ENCODE measurements around the gene AHSG.
A peak's percentile ranks its signal among the peaks of the same experiment; 100 is the strongest.

The AHSG gene

DNA sequence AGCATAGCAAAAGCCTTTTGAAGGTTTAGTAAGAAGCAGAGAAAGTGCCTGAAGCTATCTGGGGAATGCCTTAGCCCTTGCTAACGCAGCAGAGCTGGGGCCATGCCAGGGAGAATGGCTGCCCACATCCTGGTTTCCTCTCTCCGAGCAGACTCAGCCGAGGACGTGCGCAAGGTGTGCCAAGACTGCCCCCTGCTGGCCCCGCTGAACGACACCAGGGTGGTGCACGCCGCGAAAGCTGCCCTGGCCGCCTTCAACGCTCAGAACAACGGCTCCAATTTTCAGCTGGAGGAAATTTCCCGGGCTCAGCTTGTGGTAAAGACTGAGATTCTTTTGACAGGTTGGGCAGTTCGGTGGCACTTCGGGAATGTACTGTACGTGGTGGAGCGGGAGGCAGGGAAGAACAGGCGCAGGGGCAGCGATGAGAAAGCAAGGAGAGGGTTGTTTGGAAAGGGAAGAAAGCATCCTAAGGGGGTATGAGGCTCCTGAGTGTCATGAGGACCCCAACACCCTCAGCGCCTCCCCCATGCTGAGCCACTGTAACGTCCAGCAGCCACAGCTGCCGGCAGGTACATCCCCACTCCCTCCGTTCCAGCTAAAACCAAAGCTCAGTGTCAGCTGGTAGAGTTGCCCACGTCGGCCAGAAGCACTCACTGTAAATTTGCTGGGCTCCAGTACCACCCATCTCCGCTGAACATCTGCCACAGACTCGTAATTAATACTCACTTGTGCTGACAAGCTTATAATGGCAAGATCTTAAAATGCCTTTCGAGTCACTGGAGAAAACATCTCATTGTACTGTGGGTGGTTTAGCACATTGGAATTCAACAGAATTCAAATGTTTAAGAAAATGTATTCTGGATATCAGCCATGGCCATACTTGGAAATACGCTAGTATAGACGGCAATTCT, 4.4 kb downstream of the AHSG start:
- Histone ChIP-seq H3K27ac (ENCODE audit: low read depth, low read length) (no peak overlapping the region), H3K27me3 (ENCODE audit: control insufficient read depth in 1 of 2, insufficient read depth in 2 of 2, low read length in 2 of 2) (peaks cover 18 to 22% of the 10 kb centered on the region in 2 donors), H3K9ac (ENCODE audit: low read depth in 1 of 2, low read length in 2 of 2) (peak overlapping the region in 1 of 2 donors; percentile 25), H3K36me3 (ENCODE audit: control insufficient read depth in 1 of 2, insufficient read depth in 2 of 2, low read length in 2 of 2) (no peaks in the 10 kb centered on the region), H3K4me1 (ENCODE audit: control insufficient read depth in 1 of 2, insufficient read depth in 2 of 2, low read length in 2 of 2) (peaks cover 3 to 10% of the 10 kb centered on the region in 2 donors), H3K9me3 (ENCODE audit: control insufficient read depth in 1 of 2, low read length in 2 of 2) (no peaks in the 10 kb centered on the region), H3K4me3 (ENCODE audit: low read depth in 1 of 2, low read length in 2 of 2) (peak overlapping the region; percentile 17 to 30)

DNA sequence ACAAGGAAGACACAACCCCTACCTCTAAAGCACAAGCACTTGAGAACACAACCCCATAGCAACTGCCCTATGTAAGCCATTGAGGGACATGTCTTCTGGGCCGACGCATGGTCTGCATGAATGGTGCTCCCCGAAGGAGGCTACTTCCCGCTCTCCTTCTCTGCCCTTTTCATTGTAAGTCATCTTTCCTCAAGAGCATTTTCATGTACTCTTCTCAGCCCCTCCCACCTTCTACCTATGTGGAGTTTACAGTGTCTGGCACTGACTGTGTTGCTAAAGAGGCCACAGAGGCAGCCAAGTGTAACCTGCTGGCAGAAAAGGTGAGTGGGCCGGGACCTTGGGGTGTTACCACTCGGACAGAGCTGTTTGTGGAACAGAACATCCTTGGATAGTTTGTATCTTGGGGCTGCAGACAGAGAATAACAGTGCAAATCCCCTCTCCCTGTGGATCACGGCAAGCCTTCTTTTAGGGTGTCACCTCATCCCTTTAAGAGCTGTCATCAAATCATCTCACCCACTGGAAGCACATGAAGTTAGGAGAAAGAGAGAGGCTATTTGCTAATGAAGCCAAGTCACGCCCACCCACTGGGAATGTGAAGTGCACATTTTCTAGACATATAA, 5.6 kb downstream of the AHSG start:
- H3K9me3 ChIP-seq (ENCODE audit: control insufficient read depth in 1 of 2, low read length in 2 of 2): no peaks in the 10 kb centered on the region

DNA sequence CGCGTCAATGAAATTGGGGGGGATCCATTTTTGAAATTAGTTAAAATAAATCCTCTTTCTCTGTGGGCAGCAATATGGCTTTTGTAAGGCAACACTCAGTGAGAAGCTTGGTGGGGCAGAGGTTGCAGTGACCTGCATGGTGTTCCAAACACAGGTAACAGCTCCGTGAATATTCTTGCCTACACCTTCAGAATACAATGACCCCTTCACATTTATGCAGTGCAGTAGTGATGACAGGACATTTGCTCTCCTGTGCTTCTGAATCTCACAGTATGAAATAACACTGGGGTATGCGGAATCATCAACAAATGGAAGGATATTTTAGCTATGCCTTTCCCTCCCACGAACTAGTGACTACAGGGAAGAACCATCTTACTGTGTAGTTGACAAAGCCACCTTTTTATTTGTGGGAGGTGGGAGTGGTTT, 6.9 kb downstream of the AHSG start:
- no peaks in the 10 kb centered on the region for H3K9me3 ChIP-seq (ENCODE audit: control insufficient read depth in 1 of 2, low read length in 2 of 2)
- peaks cover 3 to 10% of the 10 kb centered on the region in 2 donors for H3K4me1 ChIP-seq (ENCODE audit: control insufficient read depth in 1 of 2, insufficient read depth in 2 of 2, low read length in 2 of 2)
- H3K27ac ChIP-seq (ENCODE audit: low read depth, low read length): no peak overlapping the region
- no peak overlapping the region for H3K9ac ChIP-seq (ENCODE audit: low read depth in 1 of 2, low read length in 2 of 2)
- H3K27me3 ChIP-seq (ENCODE audit: control insufficient read depth in 1 of 2, insufficient read depth in 2 of 2, low read length in 2 of 2): peaks cover 10 to 15% of the 10 kb centered on the region in 2 donors
- no peaks in the 10 kb centered on the region for H3K36me3 ChIP-seq (ENCODE audit: control insufficient read depth in 1 of 2, insufficient read depth in 2 of 2, low read length in 2 of 2)
- no peak overlapping the region for H3K4me3 ChIP-seq (ENCODE audit: low read depth in 1 of 2, low read length in 2 of 2)

More for the DNA sequence above, 5.6 kb downstream of the AHSG start:
- Histone ChIP-seq H3K27ac (ENCODE audit: low read depth, low read length) (no peak overlapping the region), H3K27me3 (ENCODE audit: control insufficient read depth in 1 of 2, insufficient read depth in 2 of 2, low read length in 2 of 2) (peaks cover 19 to 21% of the 10 kb centered on the region in 2 donors), H3K4me3 (ENCODE audit: low read depth in 1 of 2, low read length in 2 of 2) (no peak overlapping the region), H3K9ac (ENCODE audit: low read depth in 1 of 2, low read length in 2 of 2) (no peak overlapping the region), H3K4me1 (ENCODE audit: control insufficient read depth in 1 of 2, insufficient read depth in 2 of 2, low read length in 2 of 2) (peaks cover 3 to 10% of the 10 kb centered on the region in 2 donors), H3K36me3 (ENCODE audit: control insufficient read depth in 1 of 2, insufficient read depth in 2 of 2, low read length in 2 of 2) (no peaks in the 10 kb centered on the region)

DNA sequence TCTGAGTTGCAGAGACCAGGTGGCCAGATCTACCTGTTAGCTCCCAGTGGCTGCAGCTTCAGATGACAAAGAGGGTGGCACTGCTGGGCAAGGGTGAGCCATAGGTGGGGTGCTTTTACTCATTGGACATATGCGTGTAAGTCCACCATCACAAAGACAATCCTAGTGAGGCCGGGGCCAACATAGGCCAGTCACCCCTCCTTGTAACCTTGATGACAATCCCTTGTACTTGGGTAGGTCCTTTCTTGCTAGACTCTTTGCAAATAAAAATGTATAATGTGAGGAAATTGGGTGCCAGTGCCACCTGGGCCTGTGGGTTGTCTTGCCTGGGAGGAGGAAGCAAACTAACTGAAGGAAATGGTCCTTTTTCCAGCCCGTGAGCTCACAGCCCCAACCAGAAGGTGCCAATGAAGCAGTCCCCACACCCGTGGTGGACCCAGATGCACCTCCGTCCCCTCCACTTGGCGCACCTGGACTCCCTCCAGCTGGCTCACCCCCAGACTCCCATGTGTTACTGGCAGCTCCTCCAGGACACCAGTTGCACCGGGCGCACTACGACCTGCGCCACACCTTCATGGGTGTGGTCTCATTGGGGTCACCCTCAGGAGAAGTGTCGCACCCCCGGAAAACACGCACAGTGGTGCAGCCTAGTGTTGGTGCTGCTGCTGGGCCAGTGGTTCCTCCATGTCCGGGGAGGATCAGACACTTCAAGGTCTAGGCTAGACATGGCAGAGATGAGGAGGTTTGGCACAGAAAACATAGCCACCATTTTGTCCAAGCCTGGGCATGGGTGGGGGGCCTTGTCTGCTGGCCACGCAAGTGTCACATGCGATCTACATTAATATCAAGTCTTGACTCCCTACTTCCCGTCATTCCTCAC, 7.6 kb downstream of the AHSG start:
- Histone ChIP-seq H3K27me3 (ENCODE audit: control insufficient read depth in 1 of 2, insufficient read depth in 2 of 2, low read length in 2 of 2) (peaks cover 10 to 15% of the 10 kb centered on the region in 2 donors), H3K27ac (ENCODE audit: low read depth, low read length) (no peak overlapping the region)

DNA sequence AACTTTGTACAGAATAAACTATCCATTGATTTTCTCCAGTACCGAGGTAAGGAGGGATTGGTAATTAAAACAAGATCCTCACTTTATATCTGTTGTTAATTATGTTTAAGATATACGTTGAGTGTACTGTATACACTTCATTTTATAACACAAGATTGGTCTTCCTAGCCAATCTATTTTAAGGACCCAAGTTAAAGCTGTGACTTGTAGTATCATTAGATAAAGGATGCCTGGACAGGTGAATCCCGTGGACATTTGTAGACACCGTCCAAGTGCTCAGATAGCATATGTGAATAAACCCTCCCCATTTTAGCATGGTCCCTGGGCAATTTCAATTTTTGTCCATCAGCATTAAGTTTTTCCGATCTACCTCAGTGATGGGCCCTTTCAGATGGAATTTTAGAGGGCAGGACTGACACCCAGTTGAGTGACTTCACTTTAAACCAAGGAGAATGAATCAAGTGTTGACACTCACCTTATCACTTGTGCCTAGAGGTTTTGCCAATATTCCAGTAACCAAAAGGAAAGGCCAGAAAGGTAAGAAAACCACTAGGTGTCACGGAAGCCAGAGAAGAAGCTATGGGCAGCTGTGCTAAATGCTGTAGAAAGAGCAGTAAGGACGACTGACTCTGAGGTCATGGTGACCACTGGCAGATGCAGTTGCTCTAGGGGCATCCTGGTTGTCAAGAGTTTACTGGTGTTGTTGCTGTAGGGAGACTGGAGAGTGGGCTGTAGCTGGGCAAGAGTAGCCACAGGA, 9.2 kb downstream of the AHSG start:
- H3K27ac ChIP-seq (ENCODE audit: low read depth, low read length): no peak overlapping the region
- H3K36me3 ChIP-seq (ENCODE audit: control insufficient read depth in 1 of 2, insufficient read depth in 2 of 2, low read length in 2 of 2): no peaks in the 10 kb centered on the region
- no peak overlapping the region for H3K9ac ChIP-seq (ENCODE audit: low read depth in 1 of 2, low read length in 2 of 2)
- peaks cover 15 to 17% of the 10 kb centered on the region in 2 donors for H3K27me3 ChIP-seq (ENCODE audit: control insufficient read depth in 1 of 2, insufficient read depth in 2 of 2, low read length in 2 of 2)
- peaks cover 3 to 5% of the 10 kb centered on the region in 2 donors for H3K4me1 ChIP-seq (ENCODE audit: control insufficient read depth in 1 of 2, insufficient read depth in 2 of 2, low read length in 2 of 2)
- H3K9me3 ChIP-seq (ENCODE audit: control insufficient read depth in 1 of 2, low read length in 2 of 2): no peaks in the 10 kb centered on the region
- H3K4me3 ChIP-seq (ENCODE audit: low read depth in 1 of 2, low read length in 2 of 2): no peak overlapping the region

More for the DNA sequence above, 7.6 kb downstream of the AHSG start:
- Histone ChIP-seq H3K4me1 (ENCODE audit: control insufficient read depth in 1 of 2, insufficient read depth in 2 of 2, low read length in 2 of 2) (peaks cover 3 to 10% of the 10 kb centered on the region in 2 donors), H3K36me3 (ENCODE audit: control insufficient read depth in 1 of 2, insufficient read depth in 2 of 2, low read length in 2 of 2) (no peaks in the 10 kb centered on the region), H3K4me3 (ENCODE audit: low read depth in 1 of 2, low read length in 2 of 2) (no peak overlapping the region), H3K9me3 (ENCODE audit: control insufficient read depth in 1 of 2, low read length in 2 of 2) (no peaks in the 10 kb centered on the region), H3K9ac (ENCODE audit: low read depth in 1 of 2, low read length in 2 of 2) (no peak overlapping the region)

DNA sequence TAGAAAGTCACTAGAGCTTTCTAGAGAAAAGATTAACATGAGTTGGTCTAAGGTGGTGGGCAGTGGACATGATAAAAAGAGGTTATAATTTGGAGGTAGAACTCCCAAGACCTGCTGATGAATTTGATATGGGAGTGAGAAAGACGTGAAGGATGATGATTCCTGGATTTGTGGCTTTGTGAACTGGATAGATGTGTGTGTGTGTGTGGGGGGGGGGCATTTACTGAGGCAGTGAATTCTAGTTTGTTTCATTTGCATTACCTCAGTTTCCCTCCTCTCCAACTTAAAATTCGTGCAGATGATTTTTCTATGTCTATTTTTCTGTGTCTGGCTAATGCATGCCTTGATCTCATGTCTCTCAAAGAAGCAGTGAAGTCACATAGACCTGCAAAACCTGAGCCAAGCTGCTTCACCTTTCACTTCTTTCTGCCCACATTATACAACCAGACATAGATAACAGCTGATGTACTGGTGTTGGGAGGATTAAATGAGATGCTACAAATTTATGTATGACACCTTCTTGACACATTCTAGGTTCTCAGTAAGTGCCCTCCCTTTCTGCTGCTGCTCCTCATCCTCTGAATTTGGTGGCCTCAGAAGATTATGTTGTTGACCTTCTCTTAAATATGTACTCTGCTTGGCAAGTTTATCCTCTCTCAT, 9.9 kb downstream of the AHSG start:
- H3K4me3 ChIP-seq (ENCODE audit: low read depth in 1 of 2, low read length in 2 of 2): no peak overlapping the region
- no peaks in the 10 kb centered on the region for H3K36me3 ChIP-seq (ENCODE audit: control insufficient read depth in 1 of 2, insufficient read depth in 2 of 2, low read length in 2 of 2)
- H3K27me3 ChIP-seq (ENCODE audit: control insufficient read depth in 1 of 2, insufficient read depth in 2 of 2, low read length in 2 of 2): peaks cover 9 to 11% of the 10 kb centered on the region in 2 donors
- no peaks in the 10 kb centered on the region for H3K9me3 ChIP-seq (ENCODE audit: control insufficient read depth in 1 of 2, low read length in 2 of 2)
- H3K27ac ChIP-seq (ENCODE audit: low read depth, low read length): no peak overlapping the region
- H3K9ac ChIP-seq (ENCODE audit: low read depth in 1 of 2, low read length in 2 of 2): no peak overlapping the region
- H3K4me1 ChIP-seq (ENCODE audit: control insufficient read depth in 1 of 2, insufficient read depth in 2 of 2, low read length in 2 of 2): no peaks in the 10 kb centered on the region

DNA sequence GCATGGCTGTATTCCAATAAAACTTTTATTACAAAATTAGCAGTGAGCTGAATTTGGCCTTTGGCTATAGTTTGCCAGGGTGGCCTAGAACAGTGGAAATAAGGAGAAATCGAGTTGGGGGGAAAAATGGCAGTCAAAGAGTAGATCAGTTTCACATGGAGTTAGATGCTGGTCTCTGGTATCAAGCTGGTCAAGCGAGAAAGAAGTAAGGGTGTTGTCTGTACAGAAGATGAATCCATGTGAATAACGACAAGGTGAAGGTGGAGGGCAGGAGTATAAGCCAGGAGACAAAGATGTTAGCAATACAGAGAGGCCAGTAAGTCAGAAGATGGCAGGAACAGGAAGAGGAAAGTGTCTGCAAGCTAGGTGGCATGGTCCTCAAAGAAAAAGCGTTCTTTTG, 11.7 kb downstream of the AHSG start:
- Histone ChIP-seq H3K27me3 (ENCODE audit: control insufficient read depth in 1 of 2, insufficient read depth in 2 of 2, low read length in 2 of 2) (peaks cover 3 to 7% of the 10 kb centered on the region in 2 donors), H3K4me3 (ENCODE audit: low read depth in 1 of 2, low read length in 2 of 2) (no peak overlapping the region), H3K36me3 (ENCODE audit: control insufficient read depth in 1 of 2, insufficient read depth in 2 of 2, low read length in 2 of 2) (no peaks in the 10 kb centered on the region), H3K27ac (ENCODE audit: low read depth, low read length) (no peak overlapping the region), H3K9ac (ENCODE audit: low read depth in 1 of 2, low read length in 2 of 2) (no peak overlapping the region), H3K4me1 (ENCODE audit: control insufficient read depth in 1 of 2, insufficient read depth in 2 of 2, low read length in 2 of 2) (no peaks in the 10 kb centered on the region), H3K9me3 (ENCODE audit: control insufficient read depth in 1 of 2, low read length in 2 of 2) (no peaks in the 10 kb centered on the region)

DNA sequence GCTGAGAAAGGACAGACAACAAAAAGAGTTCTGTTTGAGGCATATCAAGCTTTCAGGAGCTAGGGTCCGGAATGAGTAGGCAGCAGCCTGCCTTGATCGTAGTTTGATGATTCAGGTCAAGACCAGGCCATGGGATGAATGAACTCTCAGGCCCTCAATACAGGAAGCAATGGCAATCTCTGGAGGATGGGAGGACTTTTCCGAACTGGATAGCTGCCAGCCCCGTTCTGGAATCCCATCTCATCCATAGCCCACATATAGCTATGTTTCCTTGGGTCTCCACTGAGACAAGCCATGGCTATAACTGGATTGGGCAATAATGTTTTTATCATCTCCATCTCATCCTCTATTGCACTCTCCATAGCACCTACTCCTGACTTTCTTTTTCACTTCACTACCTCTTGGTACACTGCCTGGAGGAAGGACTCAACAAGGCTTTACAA, 12.8 kb downstream of the AHSG start:
- no peak overlapping the region for H3K27ac ChIP-seq (ENCODE audit: low read depth, low read length)
- H3K4me1 ChIP-seq (ENCODE audit: control insufficient read depth in 1 of 2, insufficient read depth in 2 of 2, low read length in 2 of 2): no peaks in the 10 kb centered on the region
- no peak overlapping the region for H3K4me3 ChIP-seq (ENCODE audit: low read depth in 1 of 2, low read length in 2 of 2)
- no peak overlapping the region for H3K9ac ChIP-seq (ENCODE audit: low read depth in 1 of 2, low read length in 2 of 2)
- peaks cover 3 to 7% of the 10 kb centered on the region in 2 donors for H3K27me3 ChIP-seq (ENCODE audit: control insufficient read depth in 1 of 2, insufficient read depth in 2 of 2, low read length in 2 of 2)
- no peaks in the 10 kb centered on the region for H3K36me3 ChIP-seq (ENCODE audit: control insufficient read depth in 1 of 2, insufficient read depth in 2 of 2, low read length in 2 of 2)
- H3K9me3 ChIP-seq (ENCODE audit: control insufficient read depth in 1 of 2, low read length in 2 of 2): no peaks in the 10 kb centered on the region

DNA sequence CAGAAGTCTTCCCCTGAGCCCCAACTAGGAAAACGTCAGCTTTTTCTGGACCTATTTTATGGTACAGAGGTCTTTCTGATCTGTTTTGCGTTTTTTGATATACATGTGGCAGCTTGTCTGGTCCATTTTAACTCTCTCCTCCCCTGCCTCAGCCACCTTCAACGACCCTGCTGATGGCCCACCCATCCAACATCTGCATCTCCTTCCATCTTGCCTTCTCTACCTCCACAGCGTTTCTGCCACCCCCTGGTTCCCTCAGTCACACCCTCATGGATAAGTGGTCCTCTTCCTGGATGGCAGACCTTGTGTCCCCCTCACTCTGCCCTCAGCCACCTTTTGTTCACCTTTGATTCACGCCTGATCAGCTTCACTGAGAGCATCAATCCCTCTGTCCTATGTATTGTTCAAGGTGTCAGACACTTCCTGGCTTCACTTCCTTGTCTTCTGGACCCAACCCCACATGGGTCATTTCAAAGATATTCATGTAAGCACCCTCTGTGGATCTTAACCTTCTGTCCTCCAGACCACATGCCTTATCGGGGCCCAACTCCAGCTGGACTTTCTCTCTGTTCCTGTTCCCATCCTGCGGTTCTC, 13.5 kb downstream of the AHSG start:
- H3K36me3 ChIP-seq (ENCODE audit: control insufficient read depth in 1 of 2, insufficient read depth in 2 of 2, low read length in 2 of 2): no peaks in the 10 kb centered on the region
- no peak overlapping the region for H3K27ac ChIP-seq (ENCODE audit: low read depth, low read length)
- no peaks in the 10 kb centered on the region for H3K9me3 ChIP-seq (ENCODE audit: control insufficient read depth in 1 of 2, low read length in 2 of 2)
- H3K27me3 ChIP-seq (ENCODE audit: control insufficient read depth in 1 of 2, insufficient read depth in 2 of 2, low read length in 2 of 2): peaks cover 3 to 7% of the 10 kb centered on the region in 2 donors
- no peaks in the 10 kb centered on the region for H3K4me1 ChIP-seq (ENCODE audit: control insufficient read depth in 1 of 2, insufficient read depth in 2 of 2, low read length in 2 of 2)
- H3K9ac ChIP-seq (ENCODE audit: low read depth in 1 of 2, low read length in 2 of 2): no peak overlapping the region
- H3K4me3 ChIP-seq (ENCODE audit: low read depth in 1 of 2, low read length in 2 of 2): no peak overlapping the region

All from duodenal mucosa (tissue), 2 donors.